Adrenal gland (tissue), 5 donors: ENCODE measurements around the gene AHI1.

Source experiments
- CTCF ChIP-seq, 6 experiments: fragments of 450-650 bp in 4 of 6; fragments of 200-600 bp in 2 of 6; sonication (generic) in 1 of 6; IDR thresholded peaks; 1 replicate in 5 of 6; 2 replicates in 1 of 6; pipeline versions ENCODE4 v1.5.1 to v1.8.0; 2016 to 2021; ENCODE audit warnings: antibody characterized with exemption in 6 of 6, mild to moderate bottlenecking in 2 of 6, moderate library complexity in 1 of 6
- POLR2A ChIP-seq, 2 donors: fragments of 450-650 bp; IDR thresholded peaks; one replicate each; pipeline ENCODE4 v1.6.1; 2017; ENCODE audit warnings: antibody characterized with exemption in 2 of 2, mild to moderate bottlenecking in 2 of 2, moderate library complexity in 1 of 2
- donor health status: DM: no; HTN: no; CAD: no.

GRCh38 chr6:135319819-135320218, 177.7 kb downstream of the AHI1 start:
- TF ChIP-seq CTCF (IDR thresholded peaks at IDR 0.05) (no peak), POLR2A (IDR thresholded peaks at IDR 0.05) (no peak)
